ENCODE results near the gene ZC3H12C. TPM values are rescaled to one million over a fixed set of nuclear protein-coding genes. Genes with fewer than 3 reads are reported as not detected.

The ZC3H12C gene
- total RNA-seq, 1 experiment from 2014 or later: not detected

- H3K9me3 ChIP-seq (ENCODE audit: low read length): no peaks in the 10 kb centered on the region
- H2AFZ ChIP-seq (ENCODE audit: low read length): no peak overlapping the region
- H3K79me2 ChIP-seq (ENCODE audit: low read length): no peaks in the 10 kb centered on the region
- no peaks in the 10 kb centered on the region for H3K9me2 ChIP-seq (replicated peaks; ENCODE audit: insufficient read depth, low read length)
- H3K27ac ChIP-seq (ENCODE audit: low read length): no peak overlapping the region
- no peak overlapping the region for H3K9ac ChIP-seq (ENCODE audit: low read length)
- H3K27me3 ChIP-seq (ENCODE audit: low read length): no peaks in the 10 kb centered on the region
- no peak overlapping the region for H3K4me3 ChIP-seq (ENCODE audit: low read length)
- no peaks in the 10 kb centered on the region for H3K36me3 ChIP-seq (ENCODE audit: insufficient read depth, low read length)
- no peaks in the 10 kb centered on the region for H4K20me1 ChIP-seq (ENCODE audit: insufficient read depth, low read depth, low read length)
- no peak for DNase-seq
- no peak overlapping the region for H3K4me2 ChIP-seq (ENCODE audit: low read depth, low read length, poor library complexity, severe bottlenecking)
- H3K4me1 ChIP-seq (ENCODE audit: low read length): no peaks in the 10 kb centered on the region
These were observed 4.3 kb downstream of the ZC3H12C start for GRCh38 chr11:110097459-110098012.

DNA sequence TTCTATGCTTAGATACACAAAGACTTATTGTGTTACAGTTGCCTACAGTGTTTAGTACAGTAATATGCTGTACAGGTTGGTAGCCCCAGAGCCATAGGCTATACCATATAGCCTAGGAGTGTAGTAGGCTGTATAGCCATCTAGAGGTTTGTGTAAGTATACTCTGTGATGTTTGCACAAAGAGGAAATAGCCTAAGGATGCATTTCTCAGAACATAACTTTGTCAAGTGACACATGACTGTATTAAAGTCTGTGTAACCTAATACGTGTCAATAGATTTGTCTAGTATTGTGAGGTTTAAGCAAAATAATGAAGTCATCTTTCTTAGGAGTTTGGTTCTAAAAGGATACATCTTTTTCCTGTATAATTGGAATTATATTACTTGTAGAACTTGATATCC, 5.5 kb downstream of the ZC3H12C start:
- Histone ChIP-seq H3K27me3 (ENCODE audit: low read length) (no peaks in the 10 kb centered on the region), H3K9ac (ENCODE audit: low read length) (no peak overlapping the region), H3K27ac (ENCODE audit: low read length) (no peak overlapping the region), H3K4me1 (ENCODE audit: low read length) (no peaks in the 10 kb centered on the region), H3K9me3 (ENCODE audit: low read length) (no peaks in the 10 kb centered on the region), H3K4me3 (ENCODE audit: low read length) (no peak overlapping the region), H2AFZ (ENCODE audit: low read length) (no peak overlapping the region), H3K36me3 (ENCODE audit: insufficient read depth, low read length) (no peaks in the 10 kb centered on the region), H3K79me2 (ENCODE audit: low read length) (no peaks in the 10 kb centered on the region), H3K9me2 (replicated peaks; ENCODE audit: insufficient read depth, low read length) (no peaks in the 10 kb centered on the region), H3K4me2 (ENCODE audit: low read depth, low read length, poor library complexity, severe bottlenecking) (no peak overlapping the region), H4K20me1 (ENCODE audit: insufficient read depth, low read depth, low read length) (no peaks in the 10 kb centered on the region)
- DNase-seq: peak; percentile 53

- H3K27me3 ChIP-seq (ENCODE audit: low read length): no peaks in the 10 kb centered on the region
- DNase-seq: no peak
- H3K79me2 ChIP-seq (ENCODE audit: low read length): no peaks in the 10 kb centered on the region
- no peaks in the 10 kb centered on the region for H3K4me1 ChIP-seq (ENCODE audit: low read length)
- H3K36me3 ChIP-seq (ENCODE audit: insufficient read depth, low read length): no peaks in the 10 kb centered on the region
- no peak overlapping the region for H3K9ac ChIP-seq (ENCODE audit: low read length)
- no peak overlapping the region for H3K4me3 ChIP-seq (ENCODE audit: low read length)
- no peak overlapping the region for H2AFZ ChIP-seq (ENCODE audit: low read length)
- H3K27ac ChIP-seq (ENCODE audit: low read length): no peak overlapping the region
- no peak overlapping the region for H3K4me2 ChIP-seq (ENCODE audit: low read depth, low read length, poor library complexity, severe bottlenecking)
- no peaks in the 10 kb centered on the region for H3K9me2 ChIP-seq (replicated peaks; ENCODE audit: insufficient read depth, low read length)
- no peaks in the 10 kb centered on the region for H4K20me1 ChIP-seq (ENCODE audit: insufficient read depth, low read depth, low read length)
- no peaks in the 10 kb centered on the region for H3K9me3 ChIP-seq (ENCODE audit: low read length)
These were observed 7.5 kb downstream of the ZC3H12C start for GRCh38 chr11:110100476-110101240.

- no peaks in the 10 kb centered on the region for H3K36me3 ChIP-seq (ENCODE audit: insufficient read depth, low read length)
- H3K79me2 ChIP-seq (ENCODE audit: low read length): no peaks in the 10 kb centered on the region
- no peak overlapping the region for H3K9ac ChIP-seq (ENCODE audit: low read length)
- no peak overlapping the region for H3K4me2 ChIP-seq (ENCODE audit: low read depth, low read length, poor library complexity, severe bottlenecking)
- H3K4me3 ChIP-seq (ENCODE audit: low read length): no peak overlapping the region
- 0 out of 2 replicates have a peak, but pooled peaks cover 3% of the 10 kb centered on the region for H3K9me3 ChIP-seq (ENCODE audit: low read length)
- no peak overlapping the region for H3K27ac ChIP-seq (ENCODE audit: low read length)
- no peaks in the 10 kb centered on the region for H4K20me1 ChIP-seq (ENCODE audit: insufficient read depth, low read depth, low read length)
- no peaks in the 10 kb centered on the region for H3K4me1 ChIP-seq (ENCODE audit: low read length)
- no peak for DNase-seq
- no peak overlapping the region for H2AFZ ChIP-seq (ENCODE audit: low read length)
- H3K27me3 ChIP-seq (ENCODE audit: low read length): 0 out of 2 replicates have a peak, but pooled peaks cover 4% of the 10 kb centered on the region
- no peaks in the 10 kb centered on the region for H3K9me2 ChIP-seq (replicated peaks; ENCODE audit: insufficient read depth, low read length)
These were observed 13.6 kb downstream of the ZC3H12C start for GRCh38 chr11:110106713-110107274.

- Histone ChIP-seq H3K4me3 (ENCODE audit: low read length) (no peak overlapping the region), H3K27ac (ENCODE audit: low read length) (no peak overlapping the region), H3K9me3 (ENCODE audit: low read length) (0 out of 2 replicates have a peak, but pooled peaks cover 3% of the 10 kb centered on the region), H3K36me3 (ENCODE audit: insufficient read depth, low read length) (no peaks in the 10 kb centered on the region), H3K79me2 (ENCODE audit: low read length) (no peaks in the 10 kb centered on the region), H4K20me1 (ENCODE audit: insufficient read depth, low read depth, low read length) (no peaks in the 10 kb centered on the region), H3K4me2 (ENCODE audit: low read depth, low read length, poor library complexity, severe bottlenecking) (no peak overlapping the region), H3K4me1 (ENCODE audit: low read length) (no peaks in the 10 kb centered on the region), H3K9me2 (replicated peaks; ENCODE audit: insufficient read depth, low read length) (no peaks in the 10 kb centered on the region), H3K27me3 (ENCODE audit: low read length) (0 out of 2 replicates have a peak, but pooled peaks cover 4% of the 10 kb centered on the region), H2AFZ (ENCODE audit: low read length) (no peak overlapping the region), H3K9ac (ENCODE audit: low read length) (no peak overlapping the region)
- no peak for DNase-seq
These were observed 17.7 kb downstream of the ZC3H12C start for GRCh38 chr11:110110854-110111253.

GRCh38 chr11:110112457-110112856, 19.3 kb downstream of the ZC3H12C start:
- Histone ChIP-seq H2AFZ (ENCODE audit: low read length) (no peak overlapping the region), H3K4me2 (ENCODE audit: low read depth, low read length, poor library complexity, severe bottlenecking) (no peak overlapping the region), H3K9me2 (replicated peaks; ENCODE audit: insufficient read depth, low read length) (no peaks in the 10 kb centered on the region), H4K20me1 (ENCODE audit: insufficient read depth, low read depth, low read length) (no peaks in the 10 kb centered on the region), H3K4me3 (ENCODE audit: low read length) (no peak overlapping the region), H3K9me3 (ENCODE audit: low read length) (no peaks in the 10 kb centered on the region), H3K79me2 (ENCODE audit: low read length) (no peaks in the 10 kb centered on the region), H3K27me3 (ENCODE audit: low read length) (no peaks in the 10 kb centered on the region), H3K27ac (ENCODE audit: low read length) (no peak overlapping the region), H3K36me3 (ENCODE audit: insufficient read depth, low read length) (no peaks in the 10 kb centered on the region), H3K9ac (ENCODE audit: low read length) (no peak overlapping the region), H3K4me1 (ENCODE audit: low read length) (no peaks in the 10 kb centered on the region)
- DNase-seq: no peak

GRCh38 chr11:110113505-110113904, 20.3 kb downstream of the ZC3H12C start:
- Histone ChIP-seq H3K79me2 (ENCODE audit: low read length) (no peaks in the 10 kb centered on the region), H3K9me2 (replicated peaks; ENCODE audit: insufficient read depth, low read length) (no peaks in the 10 kb centered on the region), H3K9me3 (ENCODE audit: low read length) (no peaks in the 10 kb centered on the region), H4K20me1 (ENCODE audit: insufficient read depth, low read depth, low read length) (no peaks in the 10 kb centered on the region), H3K27me3 (ENCODE audit: low read length) (no peaks in the 10 kb centered on the region), H3K9ac (ENCODE audit: low read length) (no peak overlapping the region), H3K27ac (ENCODE audit: low read length) (no peak overlapping the region), H3K4me3 (ENCODE audit: low read length) (no peak overlapping the region), H2AFZ (ENCODE audit: low read length) (no peak overlapping the region), H3K4me1 (ENCODE audit: low read length) (no peaks in the 10 kb centered on the region), H3K36me3 (ENCODE audit: insufficient read depth, low read length) (no peaks in the 10 kb centered on the region), H3K4me2 (ENCODE audit: low read depth, low read length, poor library complexity, severe bottlenecking) (no peak overlapping the region)
- DNase-seq: no peak

DNA sequence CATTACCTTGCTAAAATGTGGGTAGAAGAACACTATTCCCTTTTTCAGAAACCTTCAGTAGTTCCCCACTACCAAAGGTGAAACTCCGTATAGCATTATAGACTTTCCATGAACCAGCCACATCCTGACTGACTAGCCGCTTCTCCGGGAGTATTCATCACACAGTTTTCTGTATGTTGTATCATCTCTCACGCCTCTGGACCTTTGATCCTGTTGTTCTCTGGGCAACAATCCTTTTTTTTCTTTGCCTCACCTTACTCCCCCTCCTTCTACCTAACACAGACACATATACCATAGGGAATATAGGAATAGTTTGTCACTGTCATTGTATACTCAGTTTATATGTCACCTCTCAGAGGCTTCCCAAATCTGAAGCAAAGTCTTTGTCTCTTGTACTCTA, 20.8 kb downstream of the ZC3H12C start:
- Histone ChIP-seq H3K4me3 (ENCODE audit: low read length) (no peak overlapping the region), H2AFZ (ENCODE audit: low read length) (no peak overlapping the region), H3K9me3 (ENCODE audit: low read length) (no peaks in the 10 kb centered on the region), H3K27me3 (ENCODE audit: low read length) (no peaks in the 10 kb centered on the region), H3K79me2 (ENCODE audit: low read length) (no peaks in the 10 kb centered on the region), H3K9ac (ENCODE audit: low read length) (no peak overlapping the region), H4K20me1 (ENCODE audit: insufficient read depth, low read depth, low read length) (no peaks in the 10 kb centered on the region), H3K36me3 (ENCODE audit: insufficient read depth, low read length) (no peaks in the 10 kb centered on the region), H3K4me1 (ENCODE audit: low read length) (no peaks in the 10 kb centered on the region), H3K27ac (ENCODE audit: low read length) (no peak overlapping the region), H3K4me2 (ENCODE audit: low read depth, low read length, poor library complexity, severe bottlenecking) (no peak overlapping the region), H3K9me2 (replicated peaks; ENCODE audit: insufficient read depth, low read length) (no peaks in the 10 kb centered on the region)
- DNase-seq: no peak

Measured in Karpas-422 (cell line).